H9 (cell line): ENCODE results near the gene EDA. TPM values are rescaled to one million over a fixed set of nuclear protein-coding genes. Genes with fewer than 3 reads are reported as not detected.

Experiments
- DNase-seq: peaks from one replicate; pipeline ENCODE4 v3.0.0-alpha.2; 2017
- H2AFZ ChIP-seq: one replicate; pipeline ENCODE4 v1.6.1; 2013; ENCODE audit warnings: mild to moderate bottlenecking, low read length, control low read depth, moderate library complexity
- H2AK5ac ChIP-seq: 2 replicates; pipeline ENCODE4 v1.6.1; 2013; ENCODE audit warnings: low read length, control low read depth, mixed read lengths; ENCODE audit not compliant: insufficient read length
- H2BK120ac ChIP-seq: one replicate; pipeline ENCODE4 v1.6.1; 2013; ENCODE audit warnings: low read depth, mild to moderate bottlenecking, low read length, control low read depth, inconsistent platforms; ENCODE audit not compliant: poor library complexity, severe bottlenecking
- H2BK12ac ChIP-seq: 2 replicates; pipeline ENCODE4 v1.6.1; 2013; ENCODE audit warnings: low read length, control low read depth, mixed read lengths, low read depth; ENCODE audit not compliant: insufficient read length
- H2BK15ac ChIP-seq: 2 replicates; pipeline ENCODE4 v1.6.1; 2013; ENCODE audit warnings: low read depth, low read length, control low read depth
- H2BK20ac ChIP-seq: one replicate; pipeline ENCODE4 v1.6.1; 2013; ENCODE audit warnings: low read depth, mild to moderate bottlenecking, low read length, control low read depth, inconsistent platforms; ENCODE audit not compliant: poor library complexity, severe bottlenecking
- H2BK5ac ChIP-seq: 2 replicates; pipeline ENCODE4 v1.6.1; 2013; ENCODE audit warnings: low read length, control low read depth, mixed read lengths; ENCODE audit not compliant: insufficient read length
- H3K14ac ChIP-seq: 2 replicates; pipeline ENCODE4 v1.6.1; 2013; ENCODE audit warnings: low read length, control low read depth; ENCODE audit not compliant: insufficient read depth
- H3K18ac ChIP-seq: 2 replicates; pipeline ENCODE4 v1.6.1; 2013; ENCODE audit warnings: low read depth, mild to moderate bottlenecking, mixed read lengths, low read length, control low read depth; ENCODE audit not compliant: insufficient read length
- H3K23ac ChIP-seq: 2 replicates; pipeline ENCODE4 v1.6.1; 2013; ENCODE audit warnings: low read length, control low read depth, mixed read lengths, low read depth; ENCODE audit not compliant: insufficient read length
- H3K23me2 ChIP-seq: 2 replicates; pipeline ENCODE4 v1.6.1; 2013; ENCODE audit warnings: low read depth, mild to moderate bottlenecking, mixed read lengths, low read length, control low read depth; ENCODE audit not compliant: insufficient read length, poor library complexity, severe bottlenecking
- H3K27ac ChIP-seq: 2 replicates; pipeline ENCODE4 v1.5.1; 2013; ENCODE audit warnings: low read length, control low read depth, mixed read lengths, low read depth; ENCODE audit not compliant: insufficient read length
- H3K27me3 ChIP-seq: 2 replicates; pipeline ENCODE4 v1.6.1; 2013; ENCODE audit warnings: low read length, control low read depth, inconsistent platforms; ENCODE audit not compliant: insufficient read depth
- H3K4ac ChIP-seq: 2 replicates; pipeline ENCODE4 v1.6.1; 2013; ENCODE audit warnings: low read depth, mild to moderate bottlenecking, control low read depth, inconsistent platforms, low read length, moderate library complexity
- H3K4me1 ChIP-seq: 2 replicates; pipeline ENCODE4 v1.6.1; 2013; ENCODE audit warnings: low read length, control low read depth, inconsistent platforms; ENCODE audit not compliant: insufficient read depth
- H3K4me2 ChIP-seq: 2 replicates; pipeline ENCODE4 v1.6.1; 2013; ENCODE audit warnings: low read length, control low read depth, mixed read lengths; ENCODE audit not compliant: insufficient read length, insufficient read depth
- H3K56ac ChIP-seq: 2 replicates; pipeline ENCODE4 v1.6.1; 2013; ENCODE audit warnings: low read depth, mild to moderate bottlenecking, mixed read lengths, low read length, control low read depth; ENCODE audit not compliant: insufficient read length
- H3K79me1 ChIP-seq: 2 replicates; pipeline ENCODE4 v1.6.1; 2013; ENCODE audit warnings: low read depth, mild to moderate bottlenecking, moderate library complexity, low read length, control low read depth, inconsistent platforms; ENCODE audit not compliant: insufficient read depth, poor library complexity, severe bottlenecking
- H3K79me2 ChIP-seq: 2 replicates; pipeline ENCODE4 v1.6.1; 2013; ENCODE audit warnings: low read length, control low read depth, inconsistent platforms; ENCODE audit not compliant: insufficient read depth
- H3K9ac ChIP-seq: 2 replicates; pipeline ENCODE4 v1.6.1; 2013; ENCODE audit warnings: low read length, control low read depth, mixed read lengths; ENCODE audit not compliant: insufficient read length; ENCODE audit errors: extremely low read depth
- H3K9me3 ChIP-seq: one replicate; pipeline ENCODE4 v1.6.1; 2013; ENCODE audit warnings: low read depth, low read length, inconsistent platforms; ENCODE audit not compliant: control insufficient read depth
- H3T11ph ChIP-seq: one replicate; pipeline ENCODE4 v1.6.1; 2013; ENCODE audit warnings: mild to moderate bottlenecking, low read length, control low read depth, inconsistent platforms
- H4K20me1 ChIP-seq: one replicate; pipeline ENCODE4 v1.6.1; 2013; ENCODE audit not compliant: control insufficient read depth, insufficient read length, insufficient read depth
- H4K5ac ChIP-seq: 2 replicates; pipeline ENCODE4 v1.6.1; 2013; ENCODE audit warnings: low read depth, mild to moderate bottlenecking, mixed read lengths, low read length, control low read depth; ENCODE audit not compliant: insufficient read length
- H4K8ac ChIP-seq: replicated peaks from 2 replicates; pipeline ENCODE4 v1.6.1; 2013; ENCODE audit warnings: low read length, control low read depth, mixed read lengths, low read depth; ENCODE audit not compliant: insufficient read length
- H4K91ac ChIP-seq: 2 replicates; pipeline ENCODE4 v1.6.1; 2013; ENCODE audit warnings: low read depth, mild to moderate bottlenecking, moderate library complexity, mixed read lengths, low read length, control low read depth; ENCODE audit not compliant: insufficient read length
- H3K27ac Mint-ChIP-seq, 3 experiments: 2 replicates in 2 of 3; 3 replicates in 1 of 3; pipeline ENCODE4 v1.8.0; 2020 to 2021; ENCODE audit warnings: mixed read lengths in 3 of 3, mild to moderate bottlenecking in 1 of 3, moderate library complexity in 1 of 3
- H3K27me3 Mint-ChIP-seq: 2 replicates; pipeline ENCODE4 v1.8.0; 2021; ENCODE audit warnings: low read depth, mild to moderate bottlenecking, moderate library complexity, mixed read lengths
- H3K36me3 Mint-ChIP-seq, 3 experiments: 2 replicates in 2 of 3; 3 replicates in 1 of 3; pipeline ENCODE4 v1.8.0; 2020 to 2021; ENCODE audit warnings: low read depth in 3 of 3, mixed read lengths in 3 of 3; ENCODE audit not compliant: insufficient read depth in 1 of 3
- H3K4me1 Mint-ChIP-seq, 2 experiments: 2 replicates each; pipeline ENCODE4 v1.8.0; 2020; ENCODE audit warnings: mixed read lengths in 2 of 2
- H3K4me3 Mint-ChIP-seq, 2 experiments: 2 replicates in 1 of 2; 3 replicates in 1 of 2; pipeline ENCODE4 v1.8.0; 2020 to 2021; ENCODE audit warnings: mild to moderate bottlenecking in 2 of 2, mixed read lengths in 2 of 2, moderate library complexity in 1 of 2
- H3K9me3 Mint-ChIP-seq, 2 experiments: 2 replicates in 1 of 2; 3 replicates in 1 of 2; pipeline ENCODE4 v1.8.0; 2020; ENCODE audit warnings: mild to moderate bottlenecking in 2 of 2, mixed read lengths in 2 of 2, moderate library complexity in 1 of 2
- CTCF ChIP-seq: fragments of 200-600 bp; sonication (generic); conservative IDR thresholded peaks from 3 replicates; pipeline ENCODE4 v1.8.0; 2021; ENCODE audit warnings: antibody characterized with exemption, mild to moderate bottlenecking
- WGBS: extraction: QIAGEN DNeasy Blood & Tissue Kit; methylation state at CpG from one replicate; pipeline ENCODE4 v1.1.7; 2013; ENCODE audit warnings: missing lambda C conversion rate, low lambda C conversion rate, mixed read lengths; ENCODE audit not compliant: insufficient read length; ENCODE audit errors: extremely low coverage; 5-methylcytosine and 5-hydroxymethylcytosine counted together
- total RNA-seq: library from RNA; stranded (reverse); gene quantifications from 2 replicates; pipeline ENCODE4 v1.2.1, GENCODE V29; 2021

The EDA gene
- total RNA-seq, 1 experiment from 2014 or later, result 7.7 TPM

DNA sequence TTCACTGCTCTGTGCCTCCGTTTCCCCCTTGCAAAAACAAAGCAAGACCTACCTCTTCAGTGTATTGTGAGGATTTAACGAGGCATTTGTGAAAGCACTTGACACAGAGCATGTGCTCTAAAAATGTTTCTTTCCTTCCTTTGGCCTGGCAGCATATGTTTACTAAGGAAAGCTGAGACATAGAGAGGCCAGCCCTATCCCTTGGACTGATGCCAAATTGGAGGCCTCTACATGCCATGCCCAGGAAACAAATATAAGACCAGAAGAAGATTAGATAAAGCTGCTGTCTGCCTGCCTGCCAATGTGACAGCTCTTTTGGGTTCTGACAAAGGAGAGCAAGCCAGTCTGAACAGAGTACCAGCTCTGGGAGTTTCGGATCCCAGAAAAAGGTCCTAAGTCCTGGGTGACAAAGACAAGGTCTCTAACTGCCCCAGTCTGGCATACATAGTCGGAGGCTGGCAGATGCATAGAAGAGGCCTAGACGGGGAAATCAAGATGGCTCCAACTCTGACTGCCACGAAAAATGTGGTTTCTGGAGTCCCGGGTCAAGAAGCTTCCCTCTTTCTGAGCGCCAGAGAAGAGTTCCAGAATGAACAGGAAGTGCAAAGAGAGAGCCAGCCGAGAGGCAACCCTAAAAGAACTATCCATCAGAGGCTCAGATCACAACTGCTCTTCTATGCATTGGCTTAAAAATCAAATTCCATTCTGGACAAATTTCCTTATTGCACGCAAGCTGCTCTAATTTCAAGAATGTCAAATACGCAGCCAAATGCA is 472.1 kb downstream of the EDA start:
- no peak for TF ChIP-seq CTCF
- no peak overlapping the region for H2BK12ac ChIP-seq
- H3K4ac ChIP-seq, result no peak overlapping the region
- no peak overlapping the region for H2BK20ac ChIP-seq
- H2AFZ ChIP-seq, result no peak overlapping the region
- H3K4me2 ChIP-seq, result no peak overlapping the region
- Mint-ChIP-seq H3K36me3 (no peaks in the 10 kb centered on the region; a peak in 3 of 7 replicates), H3K4me3 (no peak overlapping the region), H3K27me3 (peaks cover 10% of the 10 kb centered on the region), H3K27ac (no peak overlapping the region), H3K4me1 (peaks cover 7 to 16% of the 10 kb centered on the region in 2 experiments), H3K9me3 (peaks cover 68 to 70% of the 10 kb centered on the region in 2 experiments)
- no peaks in the 10 kb centered on the region for H3K79me2 ChIP-seq
- H3K14ac ChIP-seq, result no peak overlapping the region
- no peak overlapping the region for H3K56ac ChIP-seq
- H3K4me1 ChIP-seq, result no peaks in the 10 kb centered on the region
- no peak overlapping the region for H2BK5ac ChIP-seq
- no peak overlapping the region for H4K5ac ChIP-seq
- no peak overlapping the region for H3K27ac ChIP-seq
- no peak overlapping the region for H3K9ac ChIP-seq
- H4K20me1 ChIP-seq, result no peaks in the 10 kb centered on the region
- peaks cover 61% of the 10 kb centered on the region for H3K9me3 ChIP-seq
- H3K79me1 ChIP-seq, result no peaks in the 10 kb centered on the region
- H4K8ac ChIP-seq, result no peak overlapping the region
- H3K27me3 ChIP-seq, result no peaks in the 10 kb centered on the region
- no peak overlapping the region for H3K18ac ChIP-seq
- H2BK120ac ChIP-seq, result no peak overlapping the region
- no peak overlapping the region for H2BK15ac ChIP-seq
- H3K23me2 ChIP-seq, result no peaks in the 10 kb centered on the region
- no peak overlapping the region for H2AK5ac ChIP-seq
- no peak overlapping the region for H3T11ph ChIP-seq
- no CpG with 5 or more reads among the region's 11 CpGs for WGBS
- H3K23ac ChIP-seq, result no peak overlapping the region
- DNase-seq, result no peak
- no peak overlapping the region for H4K91ac ChIP-seq
